ENCODE data around the gene C11orf68.
"Not testable (repeated sequence)": the region's sequence is repeated elsewhere in the genome, so short reads cannot be mapped to it uniquely, and the experiment has no call there.

The C11orf68 gene

GRCh38 chr11:65918211-65919140 is at the start of gene C11orf68:
Gene C11orf68, minus strand, starts transcription at chr11:65919062. Its CDS starts 31 bp downstream, at chr11:65919031.
- DNase-seq (ENCODE audit: low read depth), result peak; percentile 47

- no peak for DNase-seq (ENCODE audit: low read depth)
These were observed 48.6 kb upstream of the C11orf68 start for GRCh38 chr11:65967329-65967934.

GRCh38 chr11:65965986-65966762 is 47.3 kb upstream of the C11orf68 start:
- DNase-seq (ENCODE audit: low read depth), result no peak

GRCh38 chr11:65964906-65965305 is 46.0 kb upstream of the C11orf68 start:
- DNase-seq (ENCODE audit: low read depth), result no peak

GRCh38 chr11:65962141-65962564 is 43.3 kb upstream of the C11orf68 start:
- DNase-seq (ENCODE audit: low read depth), result no peak

GRCh38 chr11:65961267-65962140 is 42.6 kb upstream of the C11orf68 start, which contains the start of gene SART1:
Gene SART1, plus strand, starts transcription at chr11:65961734. Its CDS starts 47 bp downstream, at chr11:65961781.
- peak; percentile 99 for DNase-seq (ENCODE audit: low read depth)

- DNase-seq (ENCODE audit: low read depth), result no peak
These were observed 42.0 kb upstream of the C11orf68 start for GRCh38 chr11:65960824-65961266.

GRCh38 chr11:65958774-65959420 is 40.0 kb upstream of the C11orf68 start:
- no peak for DNase-seq (ENCODE audit: low read depth)

GRCh38 chr11:65958291-65958690 is 39.4 kb upstream of the C11orf68 start:
- DNase-seq (ENCODE audit: low read depth), result no peak

GRCh38 chr11:65954771-65955170 is 35.9 kb upstream of the C11orf68 start:
- no peak for DNase-seq (ENCODE audit: low read depth)

- DNase-seq (ENCODE audit: low read depth), result no peak
These were observed 34.6 kb upstream of the C11orf68 start for GRCh38 chr11:65953471-65953870.

GRCh38 chr11:65952052-65952521 is 33.2 kb upstream of the C11orf68 start:
- no peak for DNase-seq (ENCODE audit: low read depth)

- DNase-seq (ENCODE audit: low read depth), result not testable (repeated sequence)
These were observed 32.8 kb upstream of the C11orf68 start for GRCh38 chr11:65951641-65952040.

- DNase-seq (ENCODE audit: low read depth), result not testable (repeated sequence)
These were observed 31.8 kb upstream of the C11orf68 start for GRCh38 chr11:65950711-65951110.

- DNase-seq (ENCODE audit: low read depth), result no peak
These were observed 28.8 kb upstream of the C11orf68 start for GRCh38 chr11:65947603-65948125.

- DNase-seq (ENCODE audit: low read depth), result no peak
These were observed 28.3 kb upstream of the C11orf68 start for GRCh38 chr11:65947133-65947532.

- DNase-seq (ENCODE audit: low read depth), result no peak
These were observed 27.8 kb upstream of the C11orf68 start for GRCh38 chr11:65946655-65947054.

GRCh38 chr11:65945941-65946558 is 27.2 kb upstream of the C11orf68 start:
- DNase-seq (ENCODE audit: low read depth), result no peak

- DNase-seq (ENCODE audit: low read depth), result no peak
These were observed 26.6 kb upstream of the C11orf68 start, which contains the start of gene TSGA10IP for GRCh38 chr11:65945430-65945911. Gene TSGA10IP, plus strand, starts transcription at chr11:65945480. Its CDS starts 196 bp downstream, at chr11:65945676.

All from EH (cell line).